Heart left ventricle (tissue), 13 donors: ENCODE results near the gene SSBP2.

Experiments
- POLR2A ChIP-seq, 2 donors: fragments of 450-650 bp; IDR thresholded peaks; one replicate each; pipeline ENCODE4 v1.6.1; 2017; ENCODE audit warnings: antibody characterized with exemption in 2 of 2, mild to moderate bottlenecking in 2 of 2, moderate library complexity in 2 of 2
- TF ChIP-seq, protein P1 (sequence below), 12 donors: fragments of 200-600 bp; sonication (generic) in 4 of 12; IDR thresholded peaks; one replicate each; pipeline versions ENCODE4 v1.5.0 to v1.8.0; 2018 to 2022; ENCODE audit warnings: antibody characterized with exemption in 12 of 12, mild to moderate bottlenecking in 5 of 12
- donor health status: ischemic (EF 13 %, LVEDD 7.1; RV severe dilation, severe dysfunction).
- donor health status: DM: no; HTN: yes; CAD: no.
- donor health status: DM: no; HTN: no; CAD: no.
- donor health status: ischemic (EF 25% LVEDD 6.9; RV normal size, moderate dysfunction).
- donor health status: ischemic (EF 25% LVEDD 5.7; RV mildly dilated, moderate dysfunction).
- donor health status: ischemic (EF 35%, LVEDD 5.7; RV mildly dilated, moderate dysfunction).
- donor health status: nonischemic (EF 11% LVEDD 7.7; RV severe dilation, severe dysfunction).
- donor health status: DM: yes; HTN: yes; CAD: no.
- donor health status: PGD.
- donor health status: ischemic (EF 29% LVEDD 5.4; RV normal size, mild dysfunction).
- donor health status: nonischemic (EF 23%, LVEDD 6.1; RV moderate dilation, normal function).

DNA sequence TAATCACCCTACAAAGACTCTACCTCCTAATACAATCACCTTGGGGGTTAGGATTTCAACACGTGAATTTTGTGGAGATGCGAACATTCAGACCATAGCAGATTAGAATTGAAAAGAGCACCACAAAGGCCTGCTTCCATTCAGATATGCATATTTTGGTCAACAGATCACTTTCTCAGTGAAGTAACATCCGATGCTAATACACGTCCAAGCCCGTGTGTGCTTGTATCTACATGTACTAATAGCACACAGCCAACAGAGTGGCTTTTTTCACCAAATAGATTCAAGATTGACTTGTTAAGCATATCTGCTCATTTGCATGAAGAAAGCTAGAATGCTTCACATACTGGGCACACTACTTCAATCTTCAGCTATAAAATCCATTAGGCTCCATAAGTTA, 35.6 kb upstream of the SSBP2 start:
- TF ChIP-seq, protein P1, sequence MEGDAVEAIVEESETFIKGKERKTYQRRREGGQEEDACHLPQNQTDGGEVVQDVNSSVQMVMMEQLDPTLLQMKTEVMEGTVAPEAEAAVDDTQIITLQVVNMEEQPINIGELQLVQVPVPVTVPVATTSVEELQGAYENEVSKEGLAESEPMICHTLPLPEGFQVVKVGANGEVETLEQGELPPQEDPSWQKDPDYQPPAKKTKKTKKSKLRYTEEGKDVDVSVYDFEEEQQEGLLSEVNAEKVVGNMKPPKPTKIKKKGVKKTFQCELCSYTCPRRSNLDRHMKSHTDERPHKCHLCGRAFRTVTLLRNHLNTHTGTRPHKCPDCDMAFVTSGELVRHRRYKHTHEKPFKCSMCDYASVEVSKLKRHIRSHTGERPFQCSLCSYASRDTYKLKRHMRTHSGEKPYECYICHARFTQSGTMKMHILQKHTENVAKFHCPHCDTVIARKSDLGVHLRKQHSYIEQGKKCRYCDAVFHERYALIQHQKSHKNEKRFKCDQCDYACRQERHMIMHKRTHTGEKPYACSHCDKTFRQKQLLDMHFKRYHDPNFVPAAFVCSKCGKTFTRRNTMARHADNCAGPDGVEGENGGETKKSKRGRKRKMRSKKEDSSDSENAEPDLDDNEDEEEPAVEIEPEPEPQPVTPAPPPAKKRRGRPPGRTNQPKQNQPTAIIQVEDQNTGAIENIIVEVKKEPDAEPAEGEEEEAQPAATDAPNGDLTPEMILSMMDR (IDR thresholded peaks at IDR 0.05): no peak
- TF ChIP-seq POLR2A (IDR thresholded peaks at IDR 0.05): no peak
